Cardiac muscle cell (in vitro differentiated cells and primary cell): ENCODE measurements around the gene VEPH1. TPM values are rescaled to one million over a fixed set of nuclear protein-coding genes. Genes with fewer than 3 reads are reported as not detected.

ENCODE experiments used
- DNase-seq, 2 donors: peaks; one replicate each; pipeline versions ENCODE4 v3.0.0 to v3.0.0-alpha.2; 2010 to 2017; ENCODE audit warnings: low read depth in 1 of 2, low spot score in 1 of 2
- H3K27ac ChIP-seq: fragments of 200-600 bp; sonication (generic); 2 replicates; pipeline ENCODE4 v1.5.1; 2016
- H3K27me3 ChIP-seq: fragments of 200-600 bp; sonication (generic); 2 replicates; pipeline ENCODE4 v1.6.0; 2016; ENCODE audit warnings: control low read depth
- H3K36me3 ChIP-seq: fragments of 200-600 bp; sonication (generic); 2 replicates; pipeline ENCODE4 v1.5.1; 2016; ENCODE audit warnings: control low read depth
- H3K4me1 ChIP-seq: fragments of 200-600 bp; sonication (generic); 2 replicates; pipeline ENCODE4 v1.8.1; 2017; ENCODE audit warnings: low read depth, mild to moderate bottlenecking, mixed run types
- H3K4me3 ChIP-seq: fragments of 200-600 bp; sonication (generic); 2 replicates; pipeline ENCODE4 v1.5.1; 2016; ENCODE audit warnings: mild to moderate bottlenecking
- H3K9me3 ChIP-seq: fragments of 200-600 bp; sonication (generic); 2 replicates; pipeline ENCODE4 v1.5.1; 2017; ENCODE audit warnings: low read depth, mild to moderate bottlenecking, control low read depth
- CTCF ChIP-seq: IDR thresholded peaks from 2 replicates; pipeline ENCODE4 v1.5.1; 2012; ENCODE audit warnings: low read depth, mild to moderate bottlenecking, low read length
- polyA plus RNA-seq: library from polyadenylated mRNA; unstranded; fragments of >200 nt; fragmentation: Nextera tagmentation; extraction: Ambion mirVana; gene quantifications from 2 replicates; pipeline ENCODE4 v1.2.1, GENCODE V29; 2016
- total RNA-seq: library from RNA; depleted of rRNA; stranded (reverse); fragments of >200 nt; gene quantifications from 2 replicates; pipeline ENCODE4 v1.2.3, GENCODE V29; 2016

The VEPH1 gene
- total and polyA plus RNA-seq, 2 experiments from 2014 or later: 1.1 to 1.7 TPM

GRCh38 chr3:157442729-157443128 is 60.5 kb downstream of the VEPH1 start:
- no peak overlapping the region for H3K4me3 ChIP-seq
- peaks cover 13% of the 10 kb centered on the region for H3K27me3 ChIP-seq
- DNase-seq: peak in 1 of 2 donors; percentile 88
- no peaks in the 10 kb centered on the region for H3K4me1 ChIP-seq
- no peaks in the 10 kb centered on the region for H3K36me3 ChIP-seq
- TF ChIP-seq CTCF: no peak
- H3K27ac ChIP-seq: no peak overlapping the region
- no peaks in the 10 kb centered on the region for H3K9me3 ChIP-seq

GRCh38 chr3:157441102-157441624 is 62.1 kb downstream of the VEPH1 start:
- Histone ChIP-seq H3K36me3 (no peaks in the 10 kb centered on the region), H3K27me3 (peaks cover 27% of the 10 kb centered on the region)
- TF ChIP-seq CTCF: no peak

GRCh38 chr3:157438194-157438730 is 65.0 kb downstream of the VEPH1 start:
- peaks cover 40% of the 10 kb centered on the region for H3K27me3 ChIP-seq
- TF ChIP-seq CTCF: no peak
- H3K27ac ChIP-seq: no peak overlapping the region
- H3K9me3 ChIP-seq: no peaks in the 10 kb centered on the region
- no peaks in the 10 kb centered on the region for H3K4me1 ChIP-seq
- peak overlapping the region; percentile 47 for H3K4me3 ChIP-seq
- DNase-seq: peak; percentile 11 to 60
- no peaks in the 10 kb centered on the region for H3K36me3 ChIP-seq

More at GRCh38 chr3:157441102-157441624, 62.1 kb downstream of the VEPH1 start:
- Histone ChIP-seq H3K4me3 (no peak overlapping the region), H3K9me3 (no peaks in the 10 kb centered on the region), H3K4me1 (no peaks in the 10 kb centered on the region), H3K27ac (no peak overlapping the region)
- DNase-seq: peak in 1 of 2 donors; percentile 28

GRCh38 chr3:157436583-157437291 is 66.5 kb downstream of the VEPH1 start, which contains the start of gene PTX3:
PTX3 (plus strand) TSS chr3:157436850; CDS start chr3:157436934, 84 bp downstream.
- no peaks in the 10 kb centered on the region for H3K4me1 ChIP-seq
- peak within 1 kb of the TSS; percentile 47 for H3K4me3 ChIP-seq
- H3K36me3 ChIP-seq: no peaks in the 10 kb centered on the region
- H3K9me3 ChIP-seq: no peaks in the 10 kb centered on the region
- peaks cover 41% of the 10 kb centered on the region for H3K27me3 ChIP-seq
- peak; percentile 33 to 95 for DNase-seq
- no peak for TF ChIP-seq CTCF
- no peak within 1 kb of the TSS for H3K27ac ChIP-seq

GRCh38 chr3:157429708-157430107 is 73.5 kb downstream of the VEPH1 start:
- peak in 1 of 2 donors; percentile 46 for DNase-seq

More at GRCh38 chr3:157429708-157430107, 73.5 kb downstream of the VEPH1 start:
- no peak overlapping the region for H3K4me3 ChIP-seq
- no peaks in the 10 kb centered on the region for H3K9me3 ChIP-seq
- no peak for TF ChIP-seq CTCF
- H3K27me3 ChIP-seq: peaks cover 10% of the 10 kb centered on the region
- no peaks in the 10 kb centered on the region for H3K4me1 ChIP-seq
- no peaks in the 10 kb centered on the region for H3K36me3 ChIP-seq
- no peak overlapping the region for H3K27ac ChIP-seq
